Ascending aorta (tissue), 2 donors: ENCODE measurements around the gene FAM234A. TPM values are rescaled to one million over a fixed set of nuclear protein-coding genes. Genes with fewer than 3 reads are reported as not detected.

ENCODE experiments used
- DNase-seq, 2 donors: peaks; one replicate each; pipeline ENCODE4 v3.0.0-alpha.2; 2019; ENCODE audit warnings: low spot score in 2 of 2
- H3K27ac ChIP-seq, 2 donors: fragments of 200-600 bp; sonication (generic); one replicate each; pipeline ENCODE4 v1.5.1; 2016 to 2017; ENCODE audit warnings: mild to moderate bottlenecking in 1 of 2
- H3K27me3 ChIP-seq: fragments of 200-600 bp; sonication (generic); one replicate; pipeline ENCODE4 v1.5.1; 2017
- H3K36me3 ChIP-seq, 2 donors: fragments of 200-600 bp; sonication (generic); one replicate each; pipeline ENCODE4 v1.5.1; 2016
- H3K4me1 ChIP-seq, 2 donors: fragments of 200-600 bp; sonication (generic); one replicate each; pipeline ENCODE4 v1.5.1; 2016 to 2017; ENCODE audit warnings: mild to moderate bottlenecking in 1 of 2
- H3K4me3 ChIP-seq, 2 donors: fragments of 200-600 bp; sonication (generic); one replicate each; pipeline ENCODE4 v1.5.1; 2016 to 2017; ENCODE audit warnings: mild to moderate bottlenecking in 1 of 2
- H3K9me3 ChIP-seq, 2 donors: fragments of 200-600 bp; sonication (generic); one replicate each; pipeline ENCODE4 v1.5.1; 2016
- CTCF ChIP-seq, 3 experiments: fragments of 200-600 bp in 2 of 3; fragments of 450-650 bp in 1 of 3; sonication (generic) in 2 of 3; IDR thresholded peaks; one replicate each; pipeline ENCODE4 v1.5.1; 2016 to 2019; ENCODE audit warnings: antibody characterized with exemption in 3 of 3, mild to moderate bottlenecking in 1 of 3, moderate library complexity in 1 of 3
- intact Hi-C: fragments of 100-400 bp; cut with DNase I; formaldehyde crosslinking; loops from one replicate; pipeline ENCODE4 v1.15.1; 2023
- total RNA-seq: library from RNA; depleted of rRNA; stranded (reverse); fragments of >200 nt; gene quantifications from one replicate; pipeline ENCODE4 v1.1.0, GENCODE V29; 2016

FAM234A gene
- total RNA-seq, 1 donor from 2014 or later = 67.7 TPM

GRCh38 chr16:189604-190186 is 44.9 kb upstream of the FAM234A start:
- no peak for DNase-seq
- no peaks in the 10 kb centered on the region for H3K4me1 ChIP-seq
- TF ChIP-seq CTCF (IDR thresholded peaks at IDR 0.05) = no peak
- H3K9me3 ChIP-seq = no peaks in the 10 kb centered on the region
- H3K27ac ChIP-seq = no peak overlapping the region
- H3K36me3 ChIP-seq = peaks cover 75% of the 10 kb centered on the region in 2 donors
- no peak overlapping the region for H3K4me3 ChIP-seq
- intact Hi-C loops = no loop called here
- H3K27me3 ChIP-seq = no peaks in the 10 kb centered on the region

- peaks cover 94 to 95% of the 10 kb centered on the region in 2 donors for H3K36me3 ChIP-seq
- intact Hi-C loops = no loop called here
- H3K4me3 ChIP-seq = no peak overlapping the region
- no peak overlapping the region for H3K27ac ChIP-seq
- H3K4me1 ChIP-seq = no peaks in the 10 kb centered on the region
- no peaks in the 10 kb centered on the region for H3K27me3 ChIP-seq
- no peak for TF ChIP-seq CTCF (IDR thresholded peaks at IDR 0.05)
- H3K9me3 ChIP-seq = no peaks in the 10 kb centered on the region
- DNase-seq = no peak
These were observed 42.8 kb upstream of the FAM234A start for GRCh38 chr16:191831-192230.

GRCh38 chr16:192686-193085 is 41.9 kb upstream of the FAM234A start:
- TF ChIP-seq CTCF (IDR thresholded peaks at IDR 0.05) = no peak
- Histone ChIP-seq H3K36me3 (peaks cover 97% of the 10 kb centered on the region in 2 donors), H3K4me1 (no peaks in the 10 kb centered on the region), H3K27ac (no peak overlapping the region), H3K27me3 (no peaks in the 10 kb centered on the region), H3K9me3 (no peaks in the 10 kb centered on the region), H3K4me3 (no peak overlapping the region)
- intact Hi-C loops = no loop called here
- no peak for DNase-seq

- TF ChIP-seq CTCF (IDR thresholded peaks at IDR 0.05) = no peak
- H3K4me1 ChIP-seq = no peaks in the 10 kb centered on the region
- no peaks in the 10 kb centered on the region for H3K9me3 ChIP-seq
These were observed 41.2 kb upstream of the FAM234A start for GRCh38 chr16:193441-193840.

GRCh38 chr16:194516-194915 is 40.1 kb upstream of the FAM234A start:
- H3K27ac ChIP-seq = no peak overlapping the region
- H3K4me3 ChIP-seq = no peak overlapping the region
- no peaks in the 10 kb centered on the region for H3K9me3 ChIP-seq
- intact Hi-C loops = no loop called here
- peaks cover 98% of the 10 kb centered on the region in 2 donors for H3K36me3 ChIP-seq
- TF ChIP-seq CTCF (IDR thresholded peaks at IDR 0.05) = no peak
- H3K27me3 ChIP-seq = no peaks in the 10 kb centered on the region
- H3K4me1 ChIP-seq = no peaks in the 10 kb centered on the region
- no peak for DNase-seq

More at GRCh38 chr16:193441-193840, 41.2 kb upstream of the FAM234A start:
- Histone ChIP-seq H3K27me3 (no peaks in the 10 kb centered on the region), H3K4me3 (no peak overlapping the region), H3K27ac (no peak overlapping the region), H3K36me3 (peaks cover 98% of the 10 kb centered on the region in 2 donors)
- intact Hi-C loops = no loop called here
- DNase-seq = no peak

- no peak for DNase-seq
- TF ChIP-seq CTCF (IDR thresholded peaks at IDR 0.05) = no peak
- no peaks in the 10 kb centered on the region for H3K27me3 ChIP-seq
- H3K27ac ChIP-seq = no peak overlapping the region
- no peaks in the 10 kb centered on the region for H3K4me1 ChIP-seq
- intact Hi-C loops = no loop called here
- H3K4me3 ChIP-seq = no peak overlapping the region
- no peaks in the 10 kb centered on the region for H3K9me3 ChIP-seq
- H3K36me3 ChIP-seq = peaks cover 84 to 85% of the 10 kb centered on the region in 2 donors
These were observed 34.2 kb upstream of the FAM234A start for GRCh38 chr16:200388-200787.
